Fibroblast of the conjunctiva (primary cell): Measurements from ENCODE around the gene SORCS2.

Experiments used
- DNase-seq: peaks from one replicate; pipeline ENCODE4 v3.0.0-alpha.2; 2010; ENCODE audit warnings: low read depth

Gene SORCS2

DNA sequence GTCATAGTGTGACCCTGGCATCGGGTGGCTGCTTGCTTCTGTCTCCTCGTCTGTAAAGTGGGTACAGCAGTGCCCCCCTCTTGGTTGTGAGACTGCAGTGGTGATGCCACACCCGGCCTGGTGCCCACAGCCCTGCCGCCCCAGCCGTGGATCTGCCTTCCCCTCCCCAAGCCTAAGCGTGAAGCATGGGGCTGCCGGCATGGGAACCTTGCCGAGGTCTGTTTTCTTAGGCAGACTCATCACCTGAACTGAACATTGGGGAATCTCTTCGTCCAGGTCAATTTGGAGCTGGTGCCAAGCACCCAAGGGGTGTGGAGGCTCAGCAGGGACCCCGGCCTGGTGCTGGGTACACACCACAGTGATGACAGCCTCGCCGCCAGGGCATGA, 134.0 kb downstream of the SORCS2 start:
- no peak for DNase-seq

DNA sequence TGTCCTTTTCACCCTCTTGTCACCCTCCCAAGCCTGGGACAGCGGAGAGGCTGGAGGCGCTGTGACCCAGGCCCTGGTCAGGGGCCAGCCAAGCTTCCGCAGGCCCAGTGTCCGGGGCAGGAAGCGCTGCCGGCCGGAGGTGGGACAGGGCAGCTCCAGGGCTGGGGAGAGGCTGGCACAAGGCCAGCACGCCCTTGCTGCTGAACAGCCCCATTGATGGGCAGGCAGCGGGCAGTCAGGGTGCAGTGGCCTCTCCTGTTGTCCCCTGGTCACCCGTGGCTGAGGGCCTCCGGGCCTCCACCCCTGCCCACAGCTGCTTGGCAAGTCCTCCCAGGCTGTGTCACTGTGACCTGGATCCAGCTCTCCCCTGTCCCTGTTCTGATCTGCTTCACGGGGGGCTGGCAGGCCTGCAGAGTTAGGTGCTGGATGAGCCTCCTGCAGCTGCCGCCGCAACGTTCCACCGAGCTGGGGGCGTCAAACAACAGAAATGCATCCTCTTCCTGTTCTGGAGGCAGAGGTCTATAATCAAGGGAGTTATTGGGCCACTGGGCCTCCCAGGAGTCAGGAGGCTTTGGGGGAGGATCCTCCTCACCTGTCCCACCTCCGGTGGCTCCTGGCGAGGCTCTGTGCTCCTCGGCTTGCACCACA, 134.5 kb downstream of the SORCS2 start:
- DNase-seq = no peak

DNA sequence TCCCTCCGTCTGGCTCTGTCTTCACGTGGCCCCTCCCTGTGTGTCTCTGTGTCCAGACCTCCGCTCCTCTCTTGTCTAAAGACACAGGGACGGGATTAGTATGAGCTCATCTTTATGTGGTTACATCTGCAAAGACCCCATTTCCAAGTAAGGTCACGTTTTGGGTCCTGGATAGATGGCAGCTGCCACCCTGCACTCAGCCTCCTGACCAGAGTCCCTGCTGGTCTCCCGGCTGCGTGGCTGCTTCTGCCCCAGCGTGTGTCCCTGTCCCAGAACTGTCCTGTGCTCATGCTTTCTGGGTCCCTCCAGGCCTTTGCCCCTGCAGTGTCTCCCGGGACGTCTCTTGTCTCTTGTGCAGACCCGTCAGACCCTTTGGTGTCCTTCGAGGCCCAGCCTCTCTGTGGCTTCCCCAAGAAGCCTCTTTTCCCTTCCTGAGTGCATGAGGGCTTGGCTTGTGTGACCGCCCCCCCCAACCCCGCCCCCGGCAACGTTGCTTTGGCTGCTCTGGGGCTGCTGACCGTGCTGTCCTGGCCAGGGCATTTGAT, 135.1 kb downstream of the SORCS2 start:
- no peak for DNase-seq

DNA sequence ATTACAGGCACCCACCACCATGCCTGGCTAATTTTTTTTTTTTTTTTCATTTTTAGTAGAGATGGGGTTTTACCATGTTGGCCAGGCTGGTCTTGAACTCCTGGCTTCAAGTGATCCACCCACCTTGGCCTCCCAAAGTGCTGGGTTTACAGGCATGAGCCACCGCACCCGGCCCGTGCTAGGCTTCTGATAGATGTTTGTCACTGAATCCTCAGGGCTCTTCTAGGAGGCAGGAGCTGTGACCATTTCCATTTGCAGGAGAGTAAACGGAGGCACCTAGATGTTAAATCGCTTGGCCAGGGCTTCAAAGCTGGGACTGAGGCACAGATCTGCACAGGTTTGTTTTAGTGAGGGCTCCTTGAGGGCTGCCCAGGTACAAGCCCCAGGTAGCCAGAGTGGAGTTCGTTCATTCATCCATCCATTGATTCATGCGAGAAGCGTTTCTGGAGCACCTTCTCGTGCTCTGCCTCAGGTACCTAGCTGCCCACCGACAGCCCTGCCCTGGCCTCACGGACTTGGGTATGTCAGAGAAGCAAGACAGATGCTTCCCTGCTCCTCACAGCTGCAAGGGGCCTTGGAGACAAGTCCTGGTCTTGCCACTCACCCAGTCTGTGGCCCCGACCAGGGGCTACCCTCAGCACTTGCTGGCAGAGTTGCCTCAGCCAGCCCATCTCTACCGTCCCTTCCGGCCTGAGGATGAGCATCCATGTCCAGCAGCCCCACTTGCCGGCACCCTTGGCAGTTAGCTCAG, 136.0 kb downstream of the SORCS2 start:
- no peak for DNase-seq

DNA sequence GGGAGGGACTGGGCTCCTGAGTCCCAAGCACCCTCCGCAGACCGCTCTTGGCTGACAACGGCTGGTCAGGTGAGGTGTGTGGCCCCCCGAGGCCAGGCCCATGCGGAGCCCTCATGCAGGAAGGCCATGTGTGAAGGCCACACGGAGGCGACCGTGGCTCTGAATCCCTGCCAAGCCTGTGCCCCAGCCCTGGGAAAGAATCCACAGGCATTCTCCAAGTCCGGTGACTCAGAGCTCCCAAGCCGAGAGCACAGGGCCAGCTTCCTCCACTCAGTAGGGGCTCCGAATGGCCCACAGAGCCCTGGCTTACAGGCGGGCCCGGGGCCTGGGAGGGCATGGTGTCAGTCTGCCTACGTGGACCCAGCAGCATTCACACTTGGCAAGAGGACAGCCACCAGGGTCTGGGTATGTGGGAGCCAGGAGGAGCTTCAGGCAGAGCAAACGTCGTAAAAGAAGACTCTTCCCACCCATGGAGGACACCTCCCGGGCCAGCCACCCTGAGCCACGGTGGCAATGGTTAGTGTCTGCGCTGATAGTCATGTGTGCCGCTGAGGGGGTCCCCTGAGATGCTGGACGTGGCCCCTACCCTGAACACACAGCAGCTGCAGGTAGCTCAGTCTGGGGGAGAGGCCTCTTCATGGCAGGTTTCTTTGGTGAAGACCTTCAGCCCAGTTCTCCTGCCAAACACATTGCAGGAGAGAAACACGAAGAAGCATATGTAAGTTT, 136.7 kb downstream of the SORCS2 start:
- no peak for DNase-seq

DNA sequence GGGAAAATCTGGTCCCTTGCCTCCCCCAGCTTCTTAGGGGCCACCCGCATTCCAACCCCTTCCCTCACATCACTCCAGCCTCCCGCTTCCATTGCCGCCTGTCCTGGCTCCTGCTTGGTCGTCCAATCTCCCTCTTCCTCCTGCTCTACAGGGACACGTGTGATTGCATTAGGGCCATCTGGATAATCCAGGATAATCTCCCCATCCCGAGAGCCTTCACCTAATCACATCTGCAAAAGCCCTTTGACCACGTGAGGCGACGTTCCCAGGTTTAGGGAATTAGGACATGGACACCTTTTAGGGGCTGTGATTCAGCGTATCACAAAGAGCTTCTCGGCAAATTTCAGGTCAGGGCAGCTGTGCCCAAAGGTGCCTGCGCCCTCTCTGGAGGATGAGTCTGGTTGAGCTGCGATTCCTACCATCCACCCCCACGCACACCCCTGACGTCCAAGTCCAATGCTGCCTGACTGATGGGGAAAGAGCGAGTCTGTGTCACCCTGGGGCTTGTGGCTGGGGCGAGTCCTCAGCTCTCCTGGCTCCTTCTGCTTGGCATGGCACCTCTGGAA, 137.8 kb downstream of the SORCS2 start:
- DNase-seq = no peak

DNA sequence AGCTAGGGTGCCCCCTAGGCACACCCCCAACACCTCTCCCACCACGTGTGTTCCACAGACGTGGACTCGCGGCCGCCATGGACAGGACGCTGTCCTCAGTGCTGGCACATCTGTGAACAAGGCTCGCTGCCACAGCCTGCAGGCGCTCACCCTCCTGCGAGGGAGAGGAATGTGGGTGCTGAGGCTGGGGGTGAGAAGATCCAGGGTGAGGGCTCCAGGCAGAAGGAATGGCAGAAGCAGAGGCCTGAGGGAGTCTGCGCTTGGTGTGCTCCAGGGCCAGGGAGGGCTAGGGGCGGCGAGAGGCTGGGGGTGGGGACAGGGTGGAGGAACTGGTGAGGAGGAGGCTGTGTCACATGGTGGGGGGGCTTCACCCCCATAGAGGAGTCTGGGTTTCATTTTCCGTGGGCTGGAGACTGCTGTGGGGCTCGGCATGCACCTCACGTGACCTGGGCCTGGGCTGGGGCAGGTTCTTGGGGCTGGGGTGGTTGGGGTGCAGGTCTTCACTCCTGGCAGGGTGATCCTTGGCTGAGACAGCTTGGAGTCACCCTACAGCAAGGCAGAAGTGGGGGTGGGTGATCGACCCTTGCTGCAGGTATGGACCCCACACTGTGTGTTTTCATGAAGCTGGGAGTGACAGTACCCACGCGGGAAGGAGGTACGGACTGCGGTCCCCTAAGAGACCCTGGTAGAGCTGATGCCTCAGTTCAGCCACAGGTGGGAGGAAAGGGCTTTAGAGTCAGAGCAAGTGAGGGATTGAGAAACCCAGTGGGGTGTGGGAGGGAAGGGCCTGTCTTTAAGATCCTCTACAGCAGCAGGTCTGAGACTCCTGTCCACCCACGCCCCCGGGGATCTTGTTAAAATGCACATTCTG, 138.7 kb downstream of the SORCS2 start:
- DNase-seq = no peak

DNA sequence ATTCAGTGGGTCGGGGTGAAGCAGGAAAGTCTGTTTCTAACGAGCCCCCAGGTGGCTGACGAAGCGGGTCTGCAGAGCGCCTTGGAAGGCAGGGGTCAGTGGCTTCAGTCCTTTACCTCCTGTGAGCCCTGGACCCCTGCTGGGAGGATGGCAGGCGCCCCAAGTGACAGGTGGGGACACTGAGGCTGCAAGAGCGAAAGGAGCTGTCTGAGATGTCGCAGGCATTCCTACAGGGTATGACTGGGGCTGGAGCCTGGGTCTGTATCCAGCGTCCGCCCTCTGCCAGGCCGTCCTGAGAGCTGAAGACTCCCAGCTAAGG, 139.3 kb downstream of the SORCS2 start:
- no peak for DNase-seq

DNA sequence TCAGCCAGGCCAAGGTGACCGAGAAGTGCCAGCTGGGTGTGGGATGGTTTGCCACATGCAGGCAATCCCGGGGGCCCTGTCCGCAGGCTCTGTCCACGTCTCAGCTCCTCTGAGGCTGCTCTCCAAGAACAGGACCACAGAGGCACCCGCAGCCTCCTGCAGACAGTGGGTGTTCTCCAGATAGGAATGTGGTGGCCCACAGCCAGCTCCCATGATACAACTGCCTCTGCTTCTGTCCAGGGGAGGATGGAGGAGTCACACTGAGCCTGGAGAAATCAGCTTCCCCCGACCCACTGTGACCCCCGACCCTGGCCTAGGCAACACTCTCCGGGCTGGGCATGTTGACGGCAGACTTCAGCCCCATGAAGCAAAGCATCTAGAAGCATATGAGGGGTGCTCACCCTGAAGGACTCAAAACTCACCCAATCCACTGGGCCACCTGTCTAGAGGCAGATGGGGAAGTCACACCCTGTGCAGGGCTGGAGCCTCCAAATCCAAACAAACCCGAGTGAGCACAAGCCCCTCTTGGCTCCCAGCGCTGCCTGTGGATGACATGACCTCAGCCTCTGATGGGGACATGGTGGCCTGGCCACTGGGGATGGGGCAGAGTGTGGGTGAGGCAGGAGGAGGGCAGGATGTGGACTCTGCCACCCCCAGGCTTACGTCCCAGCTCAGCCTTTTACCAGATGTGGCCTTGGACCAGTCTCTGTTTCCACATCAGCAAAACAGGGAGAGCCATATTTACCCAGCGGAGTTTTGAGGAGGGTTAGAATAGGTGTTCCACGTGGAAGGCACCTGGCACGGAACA, 140.1 kb downstream of the SORCS2 start:
- no peak for DNase-seq

DNA sequence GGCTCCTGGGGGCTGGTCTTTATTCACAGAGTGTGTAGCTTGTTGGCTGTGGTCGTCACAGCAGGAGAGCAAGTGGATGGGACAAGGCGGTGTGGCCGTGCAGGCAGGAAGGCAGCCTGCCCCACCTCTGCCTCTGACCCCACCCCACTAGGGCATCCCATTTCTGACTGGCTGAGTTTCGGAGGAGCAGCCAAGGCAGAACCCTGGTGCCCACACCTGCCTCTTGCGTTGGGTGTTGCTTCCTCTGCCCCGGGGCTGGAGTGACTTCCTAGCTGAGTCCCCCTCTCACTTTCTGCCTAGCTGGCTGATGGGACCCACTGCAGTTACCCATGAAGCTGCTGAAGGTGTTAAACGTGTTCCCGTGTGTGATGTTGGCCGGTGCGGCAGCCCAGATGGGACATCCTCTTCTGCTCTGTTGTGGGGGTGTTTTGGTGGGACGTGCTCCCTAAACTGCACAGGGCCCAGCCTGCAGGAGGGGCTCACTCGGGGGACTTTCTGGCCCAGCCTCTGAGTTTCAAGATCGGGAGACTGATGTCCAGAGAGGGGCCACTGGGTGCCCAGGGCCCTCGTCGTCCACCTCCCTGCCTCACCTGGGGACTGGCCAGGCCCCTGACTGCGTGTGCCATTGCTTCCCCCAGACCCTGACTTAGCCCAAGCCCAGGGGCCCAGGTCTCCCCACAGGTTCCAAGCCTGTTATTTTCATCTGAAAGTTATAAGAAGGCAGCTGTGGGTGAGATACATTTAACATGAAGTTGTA, 140.9 kb downstream of the SORCS2 start:
- DNase-seq = no peak

DNA sequence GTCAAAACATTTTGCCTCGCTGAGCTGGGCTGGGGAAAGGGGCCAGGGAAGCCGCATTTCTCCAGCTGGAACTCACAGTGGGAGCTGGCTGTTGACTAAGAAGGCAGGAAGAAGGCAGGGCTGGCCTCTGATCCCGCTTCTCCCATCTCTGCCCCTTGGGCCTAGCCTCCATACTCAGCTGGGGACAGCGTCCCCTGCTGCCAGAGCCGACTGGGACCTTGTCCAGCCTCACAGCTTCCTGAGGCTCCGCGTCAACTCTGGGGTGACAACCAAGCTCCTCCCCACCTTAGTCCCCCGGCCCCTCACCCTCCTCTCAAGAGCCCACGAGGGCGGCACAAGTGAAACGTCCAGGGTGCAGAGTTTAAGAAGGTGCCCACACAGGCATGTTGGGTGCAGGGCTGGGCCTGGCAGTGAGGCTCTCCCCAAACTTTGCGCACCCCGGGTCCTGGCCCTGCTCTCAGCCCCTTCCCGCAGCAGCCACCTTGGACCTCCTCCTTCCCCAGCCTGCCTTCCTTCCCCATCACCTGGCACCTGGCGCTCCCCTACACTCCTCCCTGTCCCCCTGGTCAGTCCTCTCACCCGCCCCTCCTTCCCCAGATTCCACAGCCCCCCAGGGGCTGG, 141.6 kb downstream of the SORCS2 start:
- no peak for DNase-seq

DNA sequence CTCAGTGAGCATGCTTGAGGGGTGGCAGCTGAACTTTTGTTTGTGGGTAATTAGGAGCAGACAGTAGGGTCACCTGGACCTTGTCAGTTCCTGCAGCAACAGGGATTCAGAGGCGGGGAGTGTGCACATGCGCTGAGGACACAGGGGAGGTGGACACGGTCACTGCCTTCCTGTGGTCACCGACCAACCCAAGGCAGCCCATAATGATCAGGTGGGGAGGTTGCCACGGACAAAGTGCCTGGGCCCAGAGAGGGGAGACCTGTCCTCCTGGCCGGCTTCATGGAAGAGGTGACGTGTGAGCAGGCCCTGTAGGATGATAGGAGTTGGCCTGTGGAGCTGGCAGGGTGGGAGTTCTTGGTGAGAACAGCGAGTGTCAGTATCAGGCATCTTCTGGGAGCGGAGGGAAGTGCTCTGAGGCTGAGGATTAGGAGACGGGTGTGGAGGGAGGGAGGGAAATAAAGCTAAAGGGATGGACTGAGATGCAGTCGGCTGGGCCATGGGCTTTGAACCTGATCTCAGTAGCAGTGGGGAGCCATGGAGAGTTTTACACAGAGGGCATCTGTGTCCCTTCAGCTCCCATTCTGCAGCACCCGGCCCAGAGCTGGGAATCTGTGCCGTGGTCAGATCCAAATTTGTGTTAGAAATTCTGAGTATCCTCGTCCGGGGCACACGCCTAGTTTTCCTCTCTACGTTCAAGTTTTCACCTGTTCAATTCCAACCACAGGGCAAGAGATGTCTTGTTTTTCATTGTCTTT, 142.4 kb downstream of the SORCS2 start:
- DNase-seq = no peak

DNA sequence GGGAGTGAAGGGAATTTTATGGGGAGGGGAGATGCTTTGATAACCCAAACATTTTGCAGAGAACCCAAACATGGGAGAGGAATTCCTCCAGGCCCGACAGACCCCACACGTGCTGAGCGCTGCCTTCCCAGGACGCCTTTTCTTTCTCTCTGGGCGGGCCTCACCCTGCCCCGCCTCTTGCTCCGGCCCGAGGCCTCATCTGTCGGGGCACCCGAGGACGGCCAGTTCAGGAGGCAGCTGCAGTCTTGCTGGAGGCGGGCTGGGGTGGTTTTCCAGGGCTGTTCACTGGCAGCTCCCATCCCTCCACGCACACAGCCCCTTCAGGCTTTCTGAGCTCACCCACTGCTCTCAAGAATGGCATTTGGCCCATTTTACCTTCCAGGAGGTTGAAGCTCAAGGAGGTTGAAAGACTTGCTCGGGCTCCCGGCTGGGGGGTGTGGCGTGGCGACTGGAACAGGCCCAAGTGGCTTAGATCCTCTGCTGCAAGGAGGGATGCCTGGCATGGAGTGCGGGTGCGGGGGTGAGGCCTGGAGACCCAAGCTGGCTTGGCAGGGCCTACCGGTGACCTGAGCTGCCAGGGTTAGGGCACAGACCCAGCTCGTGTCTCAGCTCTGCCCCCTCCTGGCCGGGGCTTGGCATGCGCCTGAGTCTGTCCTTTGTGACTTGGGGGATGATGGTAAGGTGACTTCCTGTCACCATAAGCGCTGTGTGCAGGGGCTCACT, 143.2 kb downstream of the SORCS2 start:
- peak; percentile 10 for DNase-seq

DNA sequence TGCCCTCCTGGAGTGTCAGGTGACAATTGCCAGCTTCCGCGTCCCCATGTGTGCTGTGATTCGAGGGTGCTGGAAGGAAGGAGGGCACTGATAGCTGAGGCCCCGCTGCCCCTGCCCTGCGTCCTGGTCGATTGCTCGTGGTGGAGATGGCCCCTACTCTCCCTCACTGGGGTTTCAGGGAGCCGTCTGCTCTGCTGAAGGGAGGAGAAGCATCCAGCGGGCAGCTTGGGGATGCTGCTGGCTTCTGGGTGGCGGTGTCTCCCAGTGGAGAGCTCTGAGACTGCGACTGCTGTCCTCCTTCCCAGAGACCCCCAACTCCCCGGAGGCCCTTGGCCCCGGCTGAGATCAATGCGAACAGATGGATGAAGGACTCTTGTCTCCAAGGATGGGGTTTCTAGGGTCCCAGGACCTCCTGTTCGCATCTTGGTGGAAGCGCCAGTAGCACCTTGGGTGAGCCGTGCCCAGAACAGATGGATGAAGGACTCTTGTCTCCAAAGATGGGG, 143.8 kb downstream of the SORCS2 start:
- no peak for DNase-seq

DNA sequence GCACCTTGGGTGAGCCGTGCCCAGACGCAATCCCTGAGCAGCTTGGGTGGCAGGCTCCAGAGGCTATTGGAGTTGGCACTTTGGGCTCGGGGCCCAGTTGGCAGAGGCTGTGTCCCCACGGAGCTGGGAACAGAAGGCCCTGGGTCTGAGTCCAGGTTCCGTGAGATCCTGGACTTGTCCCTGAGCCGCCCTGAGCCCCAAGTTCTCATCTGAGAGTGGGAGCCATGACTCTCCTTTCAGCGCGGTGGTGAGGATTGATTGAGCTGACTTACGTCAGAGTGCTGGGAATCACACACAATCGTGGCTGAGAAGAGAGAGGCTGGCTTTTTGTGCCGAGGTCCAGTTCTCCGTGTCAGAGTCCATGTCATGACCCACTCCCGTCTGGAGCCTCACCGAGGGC, 144.4 kb downstream of the SORCS2 start:
- no peak for DNase-seq

DNA sequence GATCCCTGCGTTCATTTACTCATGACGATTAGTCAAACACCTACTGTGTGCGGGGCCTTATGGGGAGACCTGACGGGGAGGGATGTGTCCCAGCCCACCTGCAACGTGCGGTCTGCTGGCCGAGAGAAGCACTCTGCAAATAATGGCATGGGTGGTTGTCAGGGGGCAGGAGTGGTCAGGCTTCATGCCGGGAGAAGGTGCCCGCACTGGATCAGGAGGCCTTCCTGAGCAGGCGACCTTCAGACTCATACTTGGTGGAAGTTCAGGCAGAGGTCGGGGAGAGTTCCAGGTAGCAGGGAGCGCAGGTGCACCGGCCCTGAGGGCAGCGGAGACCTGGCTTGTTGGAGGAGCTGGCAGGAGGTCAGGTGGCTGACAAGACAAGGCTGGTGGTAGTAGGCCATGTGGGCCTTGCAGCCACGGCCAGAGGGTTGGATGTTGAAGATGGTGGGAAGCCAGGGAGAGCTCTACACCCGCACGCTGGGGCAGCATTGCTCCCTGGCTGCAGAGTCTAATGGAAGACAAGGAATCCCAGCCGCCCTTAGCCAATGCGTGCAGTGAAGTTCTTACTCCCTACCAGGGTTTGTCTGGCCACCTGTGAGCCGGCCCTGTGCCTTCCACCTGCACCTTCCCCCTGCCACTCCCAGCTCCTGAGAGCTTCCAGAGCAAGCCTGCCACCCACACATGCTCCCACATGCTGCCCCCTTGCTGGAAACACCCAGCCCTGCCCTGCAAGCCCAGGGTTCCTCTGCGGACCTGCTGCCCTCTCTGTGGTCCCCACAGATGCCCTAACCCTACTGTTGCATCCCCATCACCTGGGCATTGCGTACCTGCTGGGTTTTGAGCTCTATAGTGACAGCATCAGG, 145.1 kb downstream of the SORCS2 start:
- no peak for DNase-seq

DNA sequence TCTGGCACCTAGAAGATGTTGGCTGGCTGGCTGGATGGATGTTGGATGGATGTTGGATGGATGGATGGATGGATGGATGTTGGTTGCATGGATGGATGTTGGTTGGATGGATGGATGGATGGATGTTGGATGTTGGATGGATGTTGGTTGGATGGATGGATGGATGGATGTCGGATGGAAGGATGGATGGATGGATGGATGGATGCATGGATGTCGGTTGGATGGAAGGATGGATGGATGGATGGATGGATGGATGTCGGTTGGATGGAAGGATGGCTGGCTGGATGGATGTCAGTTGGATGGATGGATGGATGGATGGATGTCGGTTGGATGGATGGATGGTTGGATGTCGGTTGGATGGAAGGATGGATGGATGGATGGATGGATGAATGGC, 145.7 kb downstream of the SORCS2 start:
- DNase-seq = no peak
